ENCODE results near the gene OSCP1.

Gene OSCP1

DNA sequence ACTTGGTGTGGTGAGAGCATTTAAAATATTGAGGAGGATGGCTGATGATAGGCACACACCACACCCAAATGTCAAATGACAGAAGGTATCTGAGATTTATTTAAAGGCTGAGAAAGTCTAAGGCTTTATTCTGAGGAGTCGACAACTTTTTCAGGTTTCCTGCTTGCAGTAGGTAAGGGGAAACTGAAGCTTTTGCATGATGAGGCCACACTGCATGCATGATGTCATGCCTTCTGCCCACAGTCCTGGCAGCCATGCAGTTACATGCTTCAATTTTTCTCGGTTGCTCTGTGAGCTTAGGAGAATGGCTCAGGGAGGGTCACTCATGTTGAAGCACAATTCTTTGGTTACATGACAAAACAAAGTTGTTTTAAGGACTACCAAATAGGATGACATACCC is 7.0 kb downstream of the OSCP1 start:
- no peak overlapping the region for H3K27ac ChIP-seq
- no peak for TF ChIP-seq ZFX (IDR thresholded peaks at IDR 0.05)
- TF ChIP-seq, protein P1, sequence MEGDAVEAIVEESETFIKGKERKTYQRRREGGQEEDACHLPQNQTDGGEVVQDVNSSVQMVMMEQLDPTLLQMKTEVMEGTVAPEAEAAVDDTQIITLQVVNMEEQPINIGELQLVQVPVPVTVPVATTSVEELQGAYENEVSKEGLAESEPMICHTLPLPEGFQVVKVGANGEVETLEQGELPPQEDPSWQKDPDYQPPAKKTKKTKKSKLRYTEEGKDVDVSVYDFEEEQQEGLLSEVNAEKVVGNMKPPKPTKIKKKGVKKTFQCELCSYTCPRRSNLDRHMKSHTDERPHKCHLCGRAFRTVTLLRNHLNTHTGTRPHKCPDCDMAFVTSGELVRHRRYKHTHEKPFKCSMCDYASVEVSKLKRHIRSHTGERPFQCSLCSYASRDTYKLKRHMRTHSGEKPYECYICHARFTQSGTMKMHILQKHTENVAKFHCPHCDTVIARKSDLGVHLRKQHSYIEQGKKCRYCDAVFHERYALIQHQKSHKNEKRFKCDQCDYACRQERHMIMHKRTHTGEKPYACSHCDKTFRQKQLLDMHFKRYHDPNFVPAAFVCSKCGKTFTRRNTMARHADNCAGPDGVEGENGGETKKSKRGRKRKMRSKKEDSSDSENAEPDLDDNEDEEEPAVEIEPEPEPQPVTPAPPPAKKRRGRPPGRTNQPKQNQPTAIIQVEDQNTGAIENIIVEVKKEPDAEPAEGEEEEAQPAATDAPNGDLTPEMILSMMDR (conservative IDR thresholded peaks at IDR 0.05), result no peak

DNA sequence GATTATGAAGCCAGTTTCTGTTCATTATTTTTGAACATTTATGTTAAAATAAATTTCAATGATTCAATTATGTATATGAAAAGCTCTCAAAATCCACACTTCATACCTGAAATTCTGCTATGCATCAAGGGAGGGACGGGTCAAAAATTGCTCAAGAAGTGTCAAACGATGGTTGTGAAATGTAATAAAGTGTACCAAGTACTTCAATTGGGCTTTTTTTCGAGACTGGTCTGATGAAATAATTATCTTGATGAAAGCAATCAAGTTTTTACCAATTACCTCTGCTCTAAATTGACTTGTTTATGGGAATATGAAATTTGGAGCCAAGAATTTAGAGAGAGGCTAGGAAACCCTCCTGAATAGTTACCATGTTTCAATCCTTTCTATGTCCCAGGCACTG is 7.9 kb downstream of the OSCP1 start:
- H3K27ac ChIP-seq, result no peak overlapping the region
- TF ChIP-seq ZFX (IDR thresholded peaks at IDR 0.05), result no peak
- TF ChIP-seq, protein P1 (conservative IDR thresholded peaks at IDR 0.05), result no peak

DNA sequence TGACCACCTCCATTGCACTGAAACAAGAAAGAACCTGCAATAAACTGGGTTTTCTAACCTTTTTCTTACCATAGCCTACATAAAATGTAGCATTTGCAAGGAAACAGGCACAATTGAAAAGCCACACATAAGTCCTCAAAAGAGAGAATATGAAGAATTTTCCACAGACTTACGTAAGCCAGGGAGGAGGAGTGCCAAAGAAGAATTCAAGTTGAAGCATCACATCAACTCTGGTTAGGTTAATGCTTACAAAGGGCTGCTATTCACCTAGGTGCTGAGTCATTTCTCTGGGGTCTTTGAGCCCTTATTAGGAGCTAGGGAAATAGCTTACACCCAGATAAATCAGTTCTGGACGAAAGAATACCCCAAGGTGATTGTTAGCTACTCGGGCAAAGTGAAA is 9.6 kb downstream of the OSCP1 start:
- TF ChIP-seq, protein P1 (conservative IDR thresholded peaks at IDR 0.05), result no peak
- no peak for TF ChIP-seq ZFX (IDR thresholded peaks at IDR 0.05)
- H3K27ac ChIP-seq, result no peak overlapping the region

DNA sequence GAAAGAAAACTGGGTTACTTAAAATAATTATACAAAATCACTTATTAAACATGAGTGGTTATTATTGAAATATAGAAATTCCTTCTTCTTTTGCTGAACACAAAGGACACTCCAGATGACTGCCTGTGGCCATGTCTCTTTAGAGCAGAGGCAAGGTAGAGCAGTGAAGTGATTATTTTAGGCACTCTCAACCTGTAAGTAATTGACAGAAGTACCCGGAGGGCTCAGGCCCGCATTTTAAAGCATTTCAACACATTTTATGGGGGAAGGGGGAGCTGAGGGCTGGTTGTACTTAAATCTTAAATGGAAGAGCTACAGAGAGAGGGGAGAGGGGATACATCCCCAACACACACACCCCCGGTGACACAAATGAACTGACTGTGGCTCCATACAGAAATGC is 10.2 kb downstream of the OSCP1 start:
- TF ChIP-seq, protein P1 (conservative IDR thresholded peaks at IDR 0.05), result no peak
- TF ChIP-seq ZFX (IDR thresholded peaks at IDR 0.05), result no peak
- no peak overlapping the region for H3K27ac ChIP-seq

DNA sequence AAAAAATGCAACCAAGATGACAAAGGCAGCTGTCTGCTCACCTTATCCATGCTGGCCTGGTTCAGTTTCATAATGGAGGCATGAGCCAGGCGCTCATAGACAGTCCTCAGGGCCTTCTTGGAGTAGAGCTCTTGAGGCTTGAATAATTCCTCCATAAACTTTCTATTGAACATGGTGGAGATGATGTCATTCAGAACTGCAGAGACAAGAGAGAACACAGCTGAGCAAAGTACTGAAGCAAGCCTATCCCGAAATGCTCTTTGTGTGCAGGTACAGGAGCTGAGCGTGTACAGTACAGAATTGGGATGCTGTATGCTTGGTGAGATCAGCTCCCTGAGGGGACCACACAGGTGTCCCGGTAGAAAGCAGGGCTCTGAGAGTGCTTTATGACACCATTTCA is 11.5 kb downstream of the OSCP1 start:
- H3K27ac ChIP-seq, result no peak overlapping the region
- no peak for TF ChIP-seq ZFX (IDR thresholded peaks at IDR 0.05)
- TF ChIP-seq, protein P1 (conservative IDR thresholded peaks at IDR 0.05), result no peak

DNA sequence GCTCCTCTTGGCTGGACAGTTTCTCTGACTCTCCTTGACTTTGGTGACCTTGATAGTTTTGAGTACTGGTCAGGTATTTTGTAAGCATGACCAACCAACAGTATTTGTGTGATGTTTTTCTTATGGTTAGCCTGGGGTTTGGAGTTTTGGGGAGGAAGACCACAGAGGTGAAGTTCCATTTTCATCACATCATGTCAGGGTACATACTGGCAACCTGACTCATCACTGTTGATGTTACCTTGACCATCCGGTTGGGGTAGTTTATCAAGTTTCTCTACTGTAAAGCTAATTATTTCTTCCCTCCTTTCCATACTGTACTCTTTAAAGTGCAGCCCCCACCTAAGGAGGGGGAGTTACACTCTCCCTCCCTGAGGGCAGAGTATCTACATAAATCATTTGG is 13.4 kb downstream of the OSCP1 start:
- no peak overlapping the region for H3K27ac ChIP-seq

DNA sequence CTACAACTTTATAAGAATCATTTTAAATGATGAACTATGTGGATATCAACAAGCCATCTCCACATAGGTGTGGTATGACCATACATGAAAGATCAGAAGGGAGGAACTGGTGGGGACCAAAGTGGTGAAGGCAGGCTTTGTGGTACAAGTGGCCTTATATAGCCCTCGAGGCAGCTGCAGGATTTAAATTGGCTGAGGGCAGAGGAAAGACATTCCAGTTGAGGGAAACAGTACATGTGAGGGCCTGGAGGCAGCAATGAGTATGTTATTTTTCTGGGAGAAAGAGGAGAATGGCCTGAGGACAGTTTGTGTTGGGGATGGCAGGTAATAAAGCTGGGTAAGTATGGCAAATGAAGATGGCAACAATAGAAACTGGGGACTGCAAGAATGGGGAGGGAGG is 17.1 kb downstream of the OSCP1 start:
- H3K27ac ChIP-seq, result no peak overlapping the region
- TF ChIP-seq, protein P1 (conservative IDR thresholded peaks at IDR 0.05), result no peak
- TF ChIP-seq ZFX (IDR thresholded peaks at IDR 0.05), result no peak

More for the DNA sequence above, 13.4 kb downstream of the OSCP1 start:
- TF ChIP-seq ZFX (IDR thresholded peaks at IDR 0.05), result no peak
- TF ChIP-seq, protein P1 (conservative IDR thresholded peaks at IDR 0.05), result no peak
